Measurements from ENCODE around the gene CCDC112. TPM values are rescaled to one million over a fixed set of nuclear protein-coding genes. Genes with fewer than 3 reads are reported as not detected.

Gene CCDC112
- total and polyA plus RNA-seq, 2 of the 13 experiments (the other 11 are each of a cell fraction or from before 2014, with no cell fraction given) = 1.1 to 2.8 TPM

DNA sequence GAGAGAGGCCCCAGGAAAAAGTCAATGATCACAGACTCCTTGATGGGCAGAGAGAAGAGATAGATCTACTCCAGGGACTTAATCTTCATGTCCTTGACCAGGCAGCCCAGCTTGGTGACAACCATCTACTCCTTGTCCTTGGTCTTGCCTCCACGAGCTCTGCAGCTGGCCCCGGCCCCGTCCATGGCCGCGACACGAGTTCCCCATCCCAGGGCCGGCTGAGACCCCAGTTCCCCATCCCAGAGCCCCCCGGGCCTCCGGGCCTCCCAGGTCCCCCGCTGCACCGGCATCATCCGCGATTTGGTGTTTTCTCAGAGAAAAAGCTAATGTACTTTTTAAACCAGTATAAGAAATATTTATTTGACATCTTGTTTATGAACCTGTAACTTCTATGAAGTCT lies 31.2 kb downstream of the CCDC112 start:
- POLR2A ChIA-PET = no interaction called here
- no peak for TF ChIP-seq ZNF101 (CRISPR knock-in tag; IDR thresholded peaks at IDR 0.05; ENCODE audit: borderline replicate concordance, low read depth)
- no peak for TF ChIP-seq ATF1 (CRISPR knock-in tag; IDR thresholded peaks at IDR 0.05)
- TF ChIP-seq KMT2B (CRISPR knock-in tag; IDR thresholded peaks at IDR 0.05) = no peak
- no peak for TF ChIP-seq ZNF598 (CRISPR knock-in tag; IDR thresholded peaks at IDR 0.05; ENCODE audit: borderline replicate concordance)
- TF ChIP-seq, protein P1, sequence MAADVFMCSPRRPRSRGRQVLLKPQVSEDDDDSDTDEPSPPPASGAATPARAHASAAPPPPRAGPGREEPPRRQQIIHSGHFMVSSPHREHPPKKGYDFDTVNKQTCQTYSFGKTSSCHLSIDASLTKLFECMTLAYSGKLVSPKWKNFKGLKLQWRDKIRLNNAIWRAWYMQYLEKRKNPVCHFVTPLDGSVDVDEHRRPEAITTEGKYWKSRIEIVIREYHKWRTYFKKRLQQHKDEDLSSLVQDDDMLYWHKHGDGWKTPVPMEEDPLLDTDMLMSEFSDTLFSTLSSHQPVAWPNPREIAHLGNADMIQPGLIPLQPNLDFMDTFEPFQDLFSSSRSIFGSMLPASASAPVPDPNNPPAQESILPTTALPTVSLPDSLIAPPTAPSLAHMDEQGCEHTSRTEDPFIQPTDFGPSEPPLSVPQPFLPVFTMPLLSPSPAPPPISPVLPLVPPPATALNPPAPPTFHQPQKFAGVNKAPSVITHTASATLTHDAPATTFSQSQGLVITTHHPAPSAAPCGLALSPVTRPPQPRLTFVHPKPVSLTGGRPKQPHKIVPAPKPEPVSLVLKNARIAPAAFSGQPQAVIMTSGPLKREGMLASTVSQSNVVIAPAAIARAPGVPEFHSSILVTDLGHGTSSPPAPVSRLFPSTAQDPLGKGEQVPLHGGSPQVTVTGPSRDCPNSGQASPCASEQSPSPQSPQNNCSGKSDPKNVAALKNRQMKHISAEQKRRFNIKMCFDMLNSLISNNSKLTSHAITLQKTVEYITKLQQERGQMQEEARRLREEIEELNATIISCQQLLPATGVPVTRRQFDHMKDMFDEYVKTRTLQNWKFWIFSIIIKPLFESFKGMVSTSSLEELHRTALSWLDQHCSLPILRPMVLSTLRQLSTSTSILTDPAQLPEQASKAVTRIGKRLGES (CRISPR knock-in tag; IDR thresholded peaks at IDR 0.05; ENCODE audit: borderline replicate concordance) = no peak
- no peak for TF ChIP-seq ZNF224 (CRISPR knock-in tag; IDR thresholded peaks at IDR 0.05)
- TF ChIP-seq NFIC (IDR thresholded peaks at IDR 0.05; ENCODE audit: low read length) = no peak
- TF ChIP-seq, protein P2, sequence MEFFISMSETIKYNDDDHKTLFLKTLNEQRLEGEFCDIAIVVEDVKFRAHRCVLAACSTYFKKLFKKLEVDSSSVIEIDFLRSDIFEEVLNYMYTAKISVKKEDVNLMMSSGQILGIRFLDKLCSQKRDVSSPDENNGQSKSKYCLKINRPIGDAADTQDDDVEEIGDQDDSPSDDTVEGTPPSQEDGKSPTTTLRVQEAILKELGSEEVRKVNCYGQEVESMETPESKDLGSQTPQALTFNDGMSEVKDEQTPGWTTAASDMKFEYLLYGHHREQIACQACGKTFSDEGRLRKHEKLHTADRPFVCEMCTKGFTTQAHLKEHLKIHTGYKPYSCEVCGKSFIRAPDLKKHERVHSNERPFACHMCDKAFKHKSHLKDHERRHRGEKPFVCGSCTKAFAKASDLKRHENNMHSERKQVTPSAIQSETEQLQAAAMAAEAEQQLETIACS (CRISPR knock-in tag; IDR thresholded peaks at IDR 0.05) = no peak
- no peak for TF ChIP-seq IRF2 (CRISPR knock-in tag; IDR thresholded peaks at IDR 0.05)
- no peak for TF ChIP-seq ASH2L (IDR thresholded peaks at IDR 0.05; ENCODE audit: insufficient read length, low read depth, low read length)
- no peak for TF ChIP-seq RBM39 (IDR thresholded peaks at IDR 0.05; ENCODE audit: low read depth, low read length, poor library complexity, severe bottlenecking)
- TF ChIP-seq ZNF3 (CRISPR knock-in tag; IDR thresholded peaks at IDR 0.05) = no peak
- no peak overlapping the region for H3K27ac ChIP-seq (ENCODE audit: extremely low read length, insufficient read depth, low read length)
- H3K4me2 ChIP-seq (ENCODE audit: low read depth, low read length) = no peak overlapping the region
- no peak overlapping the region for H3K9ac ChIP-seq (ENCODE audit: insufficient read depth, low read depth, low read length)
- no peak for DNase-seq (ENCODE audit: low spot score)
- 93% methylated on average over 9 of the region's 13 CpGs for WGBS (ENCODE audit: low lambda C conversion rate)
- CTCF ChIA-PET (ENCODE audit: low intra/inter-chr PET ratio, low total read pairs) = no interaction called here
- intact Hi-C loops (cut with micrococcal nuclease; ENCODE audit: unreplicated experiment) = no loop called here
- H3K9me3 ChIP-seq (ENCODE audit: low read length) = no peaks in the 10 kb centered on the region
- H2AFZ ChIP-seq (ENCODE audit: low read length) = no peak overlapping the region
- peaks cover 25% of the 10 kb centered on the region for H3K4me1 ChIP-seq (ENCODE audit: insufficient read depth, low read length)
- ATAC-seq = no peak
- in situ Hi-C loops (cut with HindIII; ENCODE audit: extremely low pct_ligation_motif_present, low pct_unique_long_range_greater_than_20kb) = no loop called here
- H4K20me1 ChIP-seq (ENCODE audit: insufficient read depth, low read length) = no peaks in the 10 kb centered on the region; the same call in 1 of the 2 replicates
- BruUV-seq (replicated peaks) = no TSS peak
- no peaks in the 10 kb centered on the region; a peak in 1 of 5 replicates for H3K27me3 ChIP-seq (ENCODE audit: control insufficient read depth in 1 of 2, insufficient read depth in 2 of 2, low read length in 2 of 2)
- no peak for FAIRE-seq
- no peaks in the 10 kb centered on the region for H3K36me3 ChIP-seq (replicated peaks in 1 of 2; ENCODE audit: control insufficient read depth in 1 of 2, insufficient read depth in 2 of 2, low read length in 2 of 2)
- peaks cover 23% of the 10 kb centered on the region for H3K79me2 ChIP-seq (ENCODE audit: insufficient read depth, low read length)
- no peak overlapping the region for H3K4me3 ChIP-seq (replicated peaks in 1 of 3; ENCODE audit: insufficient read depth in 1 of 3, low read depth in 2 of 3, low read length in 3 of 3)
